AG08396 (cell line): ENCODE data around the gene FNDC11.
"Not testable (repeated sequence)": the region's sequence is repeated elsewhere in the genome, so short reads cannot be mapped to it uniquely, and the experiment has no call there.

Experiments used
- DNase-seq: peaks from one replicate; pipeline ENCODE4 v3.0.0; 2012; ENCODE audit warnings: low spot score, mixed read lengths

FNDC11 gene

DNA sequence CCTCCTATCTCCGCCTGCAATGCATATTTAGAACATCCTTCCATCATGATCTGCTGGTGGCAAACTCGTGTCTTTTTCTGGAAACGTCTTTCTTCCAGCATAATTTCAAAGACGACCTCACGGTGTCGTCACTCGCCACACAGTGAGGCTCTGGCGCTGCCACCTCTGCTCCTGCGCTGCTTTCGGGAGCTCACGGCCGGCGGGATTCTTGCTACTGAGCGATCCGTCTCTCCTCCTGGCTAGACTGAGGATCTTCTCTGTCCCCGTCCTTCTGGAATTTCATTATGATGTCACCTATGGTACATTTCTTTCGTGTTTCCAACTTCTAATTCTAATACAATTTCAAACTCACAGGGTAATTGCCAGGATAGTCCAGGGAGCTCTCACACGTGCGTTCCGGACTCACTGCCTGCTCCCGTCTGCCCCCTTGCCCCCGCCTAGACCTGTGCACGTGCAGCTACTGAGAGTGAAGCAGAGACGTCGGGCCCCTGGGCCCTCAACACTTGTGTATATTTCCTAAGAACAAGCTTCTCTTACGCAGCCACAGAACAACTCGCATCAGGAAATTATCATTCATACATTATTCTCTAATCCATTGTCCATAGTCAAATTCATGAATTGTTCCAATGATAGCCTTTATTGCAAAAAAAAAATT is 45.6 kb downstream of the FNDC11 start:
- no peak for DNase-seq

GRCh38 chr20:63601679-63602078 is 47.7 kb downstream of the FNDC11 start:
- not testable (repeated sequence) for DNase-seq

- DNase-seq: no peak
Measured at GRCh38 chr20:63602321-63602720, 48.4 kb downstream of the FNDC11 start.
